ENCODE measurements around the gene FAM171A2. TPM values are rescaled to one million over a fixed set of nuclear protein-coding genes. Genes with fewer than 3 reads are reported as not detected.

The FAM171A2 gene
- polyA plus RNA-seq, result 0.35 to 0.95 TPM (median 0.37 TPM) in 3 replicates
- not detected for polyA plus RNA-seq (2011; ENCODE audit: low read depth)
- polyA plus RNA-seq (2011; cell fraction: cytosol; rRNA removed), result 0.28 and 0.84 TPM in 2 replicates
- 0.94 and 1.6 TPM in 2 replicates for polyA plus RNA-seq (2011; cell fraction: nucleus; rRNA removed)
- 0.72 and 1.0 TPM in 2 replicates for polyA plus RNA-seq (2012; ENCODE audit: low replicate concordance)
- polyA minus RNA-seq, result 0.38 to 1.7 TPM (median 0.53 TPM) in 3 replicates
- 0.58 TPM for polyA minus RNA-seq (2011; cell fraction: cytosol; rRNA and poly(A)+ RNA removed)
- polyA minus RNA-seq (2011; cell fraction: nucleus; rRNA and poly(A)+ RNA removed), result 2.1 and 2.6 TPM in 2 replicates

DNA sequence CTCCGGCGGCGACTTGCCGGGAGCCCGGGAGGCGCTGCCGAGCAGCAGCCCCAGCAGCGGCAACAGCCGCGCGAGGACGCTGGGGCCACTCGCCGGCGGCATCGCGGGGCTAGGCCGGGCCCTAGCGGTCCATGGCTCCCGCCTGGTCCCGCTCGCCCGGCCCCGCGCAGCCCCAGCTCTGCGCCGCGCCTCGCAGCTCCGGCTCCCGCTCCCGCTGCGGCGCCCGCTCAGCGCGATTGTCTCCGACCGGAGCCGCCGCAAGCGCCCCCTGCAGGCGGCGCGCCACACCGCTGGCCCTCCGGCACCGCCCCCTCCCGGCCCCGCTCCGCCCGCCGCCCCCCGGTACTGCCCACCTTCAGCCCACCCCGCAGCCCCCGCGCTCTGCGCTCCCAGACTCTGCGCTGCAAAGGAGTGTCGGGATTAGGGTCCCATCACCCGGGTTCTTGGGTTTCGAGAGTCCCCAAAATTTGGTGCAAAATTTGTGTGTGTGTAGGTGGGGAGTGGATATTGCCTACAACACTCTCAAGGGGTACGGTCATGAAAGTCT, at the start of gene FAM171A2:
Gene FAM171A2, minus strand, starts transcription at position 241 of the 547 bp plus-strand sequence. Its CDS starts 139 bp downstream, at position 102.
- H3K4me1 ChIP-seq (ENCODE audit: control insufficient read depth, extremely low read depth, insufficient read depth, low read length), result no peaks in the 10 kb centered on the region
- H3K9ac ChIP-seq (ENCODE audit: control insufficient read depth, extremely low read depth, insufficient read depth, low read length), result peak within 1 kb of the TSS; percentile 41
- no peaks in the 10 kb centered on the region for H3K36me3 ChIP-seq (ENCODE audit: control insufficient read depth in 2 of 2, extremely low read depth in 1 of 2, insufficient read depth in 2 of 2, low read length in 2 of 2)
- H3K27ac ChIP-seq (ENCODE audit: control insufficient read depth, insufficient read depth, low read length), result no peak within 1 kb of the TSS
- no peak for DNase-seq (ENCODE audit: low read depth, low spot score)
- peak within 1 kb of the TSS; percentile 68 for H2AFZ ChIP-seq (ENCODE audit: control insufficient read depth, low read length)
- H4K20me1 ChIP-seq (ENCODE audit: control insufficient read depth, extremely low read depth, insufficient read depth, low read length), result no peaks in the 10 kb centered on the region
- H3K27me3 ChIP-seq (ENCODE audit: control insufficient read depth, extremely low read depth, insufficient read depth, low read length), result peaks cover 27% of the 10 kb centered on the region
- dilution Hi-C loops (cut with MboI; ENCODE audit: extremely low pct_ligation_motif_present, low sequenced_read_pairs), result no loop called here
- no peak for TF ChIP-seq EZH2 (IDR thresholded peaks at IDR 0.05; ENCODE audit: low read length)
- TF ChIP-seq, protein P1, sequence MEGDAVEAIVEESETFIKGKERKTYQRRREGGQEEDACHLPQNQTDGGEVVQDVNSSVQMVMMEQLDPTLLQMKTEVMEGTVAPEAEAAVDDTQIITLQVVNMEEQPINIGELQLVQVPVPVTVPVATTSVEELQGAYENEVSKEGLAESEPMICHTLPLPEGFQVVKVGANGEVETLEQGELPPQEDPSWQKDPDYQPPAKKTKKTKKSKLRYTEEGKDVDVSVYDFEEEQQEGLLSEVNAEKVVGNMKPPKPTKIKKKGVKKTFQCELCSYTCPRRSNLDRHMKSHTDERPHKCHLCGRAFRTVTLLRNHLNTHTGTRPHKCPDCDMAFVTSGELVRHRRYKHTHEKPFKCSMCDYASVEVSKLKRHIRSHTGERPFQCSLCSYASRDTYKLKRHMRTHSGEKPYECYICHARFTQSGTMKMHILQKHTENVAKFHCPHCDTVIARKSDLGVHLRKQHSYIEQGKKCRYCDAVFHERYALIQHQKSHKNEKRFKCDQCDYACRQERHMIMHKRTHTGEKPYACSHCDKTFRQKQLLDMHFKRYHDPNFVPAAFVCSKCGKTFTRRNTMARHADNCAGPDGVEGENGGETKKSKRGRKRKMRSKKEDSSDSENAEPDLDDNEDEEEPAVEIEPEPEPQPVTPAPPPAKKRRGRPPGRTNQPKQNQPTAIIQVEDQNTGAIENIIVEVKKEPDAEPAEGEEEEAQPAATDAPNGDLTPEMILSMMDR (optimal IDR thresholded peaks at IDR 0.05 in 1 of 3, IDR thresholded peaks at IDR 0.05 in 1 of 3, conservative IDR thresholded peaks at IDR 0.05 in 1 of 3; ENCODE audit: extremely low read depth in 1 of 3, insufficient read depth in 2 of 3, low read length in 3 of 3), result peak in 2 of 3 experiments; percentile 47 to 77
- FAIRE-seq, result no peak
- no peaks in the 10 kb centered on the region for H3K9me3 ChIP-seq (ENCODE audit: control insufficient read depth, low read depth, low read length)
- peak within 1 kb of the TSS; percentile 86 for H3K4me2 ChIP-seq (ENCODE audit: control insufficient read depth, extremely low read depth, insufficient read depth, low read depth, low read length)
- no peaks in the 10 kb centered on the region for H3K9me1 ChIP-seq (ENCODE audit: control insufficient read depth, extremely low read depth, insufficient read depth, low read length)
- H3K79me2 ChIP-seq (ENCODE audit: control insufficient read depth, insufficient read depth, low read length), result no peaks in the 10 kb centered on the region
- H3K4me3 ChIP-seq (ENCODE audit: control insufficient read depth in 2 of 3, extremely low read depth in 1 of 3, insufficient read depth in 2 of 3, low read depth in 1 of 3, low read length in 3 of 3), result peak within 1 kb of the TSS; percentile 54 to 72 (median 57)

DNA sequence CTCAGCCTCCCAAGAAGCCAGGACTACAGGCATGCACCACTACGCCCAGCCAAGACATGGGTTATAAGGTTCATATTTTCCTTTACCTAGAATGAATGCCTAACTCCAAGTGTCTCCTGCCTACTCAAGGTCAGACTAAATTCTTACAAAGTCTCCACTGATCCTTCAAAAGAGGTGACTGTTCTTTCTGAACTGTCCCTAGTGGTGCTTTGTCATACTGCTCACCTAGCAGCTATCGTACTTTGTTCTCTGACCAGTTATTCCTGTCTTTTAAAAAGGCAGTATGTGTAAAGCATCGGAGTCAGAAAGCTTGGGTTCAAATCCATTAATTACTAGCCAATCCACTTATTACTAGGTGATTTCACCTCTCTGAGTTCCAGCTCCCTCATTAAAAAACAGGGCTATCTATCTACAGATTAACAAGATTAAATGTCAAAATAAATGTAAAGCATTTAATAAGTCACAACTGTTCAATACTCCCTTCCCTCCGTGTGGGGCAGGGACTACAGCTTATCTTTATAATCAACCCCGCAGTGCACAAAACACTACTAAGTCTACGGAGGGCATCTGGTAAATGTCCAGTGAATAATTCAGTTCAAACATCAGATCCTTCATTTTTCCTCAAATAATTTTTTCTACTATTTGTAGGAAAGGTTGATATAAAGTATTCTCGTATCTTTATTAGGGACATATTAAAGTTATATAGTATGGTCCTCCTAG, 45.8 kb upstream of the FAM171A2 start:
- Histone ChIP-seq H4K20me1 (ENCODE audit: control insufficient read depth, extremely low read depth, insufficient read depth, low read length) (no peaks in the 10 kb centered on the region), H3K9ac (ENCODE audit: control insufficient read depth, extremely low read depth, insufficient read depth, low read length) (no peak overlapping the region), H2AFZ (ENCODE audit: control insufficient read depth, low read length) (no peak overlapping the region), H3K4me1 (ENCODE audit: control insufficient read depth, extremely low read depth, insufficient read depth, low read length) (no peaks in the 10 kb centered on the region), H3K36me3 (ENCODE audit: control insufficient read depth in 2 of 2, extremely low read depth in 1 of 2, insufficient read depth in 2 of 2, low read length in 2 of 2) (peaks cover 0 to 2% of the 10 kb centered on the region in 2 experiments), H3K27ac (ENCODE audit: control insufficient read depth, insufficient read depth, low read length) (no peak overlapping the region), H3K9me1 (ENCODE audit: control insufficient read depth, extremely low read depth, insufficient read depth, low read length) (no peaks in the 10 kb centered on the region), H3K79me2 (ENCODE audit: control insufficient read depth, insufficient read depth, low read length) (no peaks in the 10 kb centered on the region), H3K4me2 (ENCODE audit: control insufficient read depth, extremely low read depth, insufficient read depth, low read depth, low read length) (no peak overlapping the region), H3K9me3 (ENCODE audit: control insufficient read depth, low read depth, low read length) (no peaks in the 10 kb centered on the region), H3K27me3 (ENCODE audit: control insufficient read depth, extremely low read depth, insufficient read depth, low read length) (no peaks in the 10 kb centered on the region), H3K4me3 (ENCODE audit: control insufficient read depth in 2 of 3, extremely low read depth in 1 of 3, insufficient read depth in 2 of 3, low read depth in 1 of 3, low read length in 3 of 3) (no peak overlapping the region)
- DNase-seq (ENCODE audit: low read depth, low spot score) (no peak), FAIRE-seq (no peak)
- TF ChIP-seq, protein P1 (optimal IDR thresholded peaks at IDR 0.05 in 1 of 3, IDR thresholded peaks at IDR 0.05 in 1 of 3, conservative IDR thresholded peaks at IDR 0.05 in 1 of 3; ENCODE audit: extremely low read depth in 1 of 3, insufficient read depth in 2 of 3, low read length in 3 of 3), result no peak
- no peak for TF ChIP-seq EZH2 (IDR thresholded peaks at IDR 0.05; ENCODE audit: low read length)
- dilution Hi-C loops (cut with MboI; ENCODE audit: extremely low pct_ligation_motif_present, low sequenced_read_pairs), result no loop called here

All from keratinocyte (primary cell).